H1 (cell line): ENCODE data around the gene FIS1. TPM values are rescaled to one million over a fixed set of nuclear protein-coding genes. Genes with fewer than 3 reads are reported as not detected.

Source experiments
- CTCF ChIA-PET: fragments of 300-600 bp; sonication (Branson Sonifier 250); formaldehyde crosslinking; loops from one replicate; lab custom pipeline; 2021; ENCODE audit not compliant: partially characterized antibody; lab: Charles Lee
- POLR2A ChIA-PET: fragments of 300-600 bp; sonication (Branson Sonifier 250); formaldehyde crosslinking; loops from one replicate; lab custom pipeline; 2021; ENCODE audit warnings: inconsistent platforms; ENCODE audit not compliant: partially characterized antibody; lab: Charles Lee
- DNase-seq, 2 experiments: peaks; one replicate each; pipeline versions ENCODE4 v3.0.0 to v3.0.0-alpha.2; 2010 to 2022; ENCODE audit warnings: low spot score in 2 of 2, low read depth in 1 of 2, mixed read lengths in 1 of 2
- FAIRE-seq: peaks from 2 replicates; lab custom pipeline; 2011; peaks lifted over from hg19 to GRCh38; lab: Jason Lieb, UNC
- H2AFZ ChIP-seq: 2 replicates; pipeline ENCODE4 v1.8.1; 2012; ENCODE audit warnings: low read length, inconsistent platforms
- H2AK5ac ChIP-seq: 2 replicates; pipeline ENCODE4 v1.6.1; 2013; ENCODE audit warnings: low read depth, low read length
- H2BK120ac ChIP-seq: replicated peaks from 2 replicates; pipeline ENCODE3; 2013; ENCODE audit warnings: low read depth, low read length, inconsistent platforms
- H2BK12ac ChIP-seq: 2 replicates; pipeline ENCODE4 v1.6.1; 2013; ENCODE audit warnings: low read depth, low read length
- H2BK15ac ChIP-seq: 2 replicates; pipeline ENCODE4 v1.6.1; 2013; ENCODE audit warnings: low read length
- H2BK20ac ChIP-seq: 2 replicates; pipeline ENCODE4 v1.6.1; 2013; ENCODE audit warnings: low read length
- H2BK5ac ChIP-seq: 2 replicates; pipeline ENCODE4 v1.6.1; 2013; ENCODE audit warnings: low read depth, low read length
- H3K14ac ChIP-seq: 2 replicates; pipeline ENCODE4 v1.6.1; 2013; ENCODE audit warnings: inconsistent platforms; ENCODE audit not compliant: insufficient read length
- H3K18ac ChIP-seq: 2 replicates; pipeline ENCODE4 v1.6.1; 2013; ENCODE audit warnings: low read length; ENCODE audit errors: extremely low read depth
- H3K23ac ChIP-seq: 2 replicates; pipeline ENCODE4 v1.6.1; 2013; ENCODE audit warnings: inconsistent platforms; ENCODE audit not compliant: insufficient read length
- H3K23me2 ChIP-seq: 2 replicates; pipeline ENCODE4 v1.6.1; 2013; ENCODE audit warnings: low read depth, low read length
- H3K27ac ChIP-seq: 2 replicates; pipeline ENCODE4 v1.6.1; 2011; ENCODE audit warnings: low read depth, low read length, inconsistent platforms
- H3K27me3 ChIP-seq, 4 experiments: replicated peaks in 1 of 4; 1 replicate in 1 of 4; 2 replicates in 3 of 4; pipeline versions ENCODE4 v1.6.1 to v1.8.1; 2011 to 2013; ENCODE audit warnings: low read length in 3 of 4, mild to moderate bottlenecking in 3 of 4, inconsistent platforms in 2 of 4, mixed read lengths in 2 of 4, moderate library complexity in 1 of 4; ENCODE audit not compliant: control insufficient read depth in 3 of 4, insufficient read depth in 3 of 4; ENCODE audit errors: extremely low read depth in 1 of 4
- H3K36me3 ChIP-seq, 4 experiments: 2 replicates each; pipeline versions ENCODE4 v1.6.1 to v1.8.1; 2011 to 2013; ENCODE audit warnings: mild to moderate bottlenecking in 4 of 4, low read length in 3 of 4, moderate library complexity in 2 of 4, control low read depth in 1 of 4, inconsistent platforms in 1 of 4; ENCODE audit not compliant: insufficient read depth in 4 of 4, control insufficient read depth in 2 of 4
- H3K4ac ChIP-seq: replicated peaks from 2 replicates; pipeline ENCODE3; 2013; ENCODE audit warnings: low read length, low read depth, mixed read lengths, inconsistent platforms; ENCODE audit not compliant: insufficient read length
- H3K4me1 ChIP-seq, 4 experiments: replicated peaks in 1 of 4; 1 replicate in 1 of 4; 2 replicates in 3 of 4; pipeline versions ENCODE4 v1.6.1 to v1.8.1; 2011 to 2013; ENCODE audit warnings: low read length in 3 of 4, inconsistent platforms in 2 of 4, mixed read lengths in 1 of 4; ENCODE audit not compliant: insufficient read depth in 4 of 4, control insufficient read depth in 3 of 4
- H3K4me2 ChIP-seq, 2 experiments: 2 replicates each; pipeline versions ENCODE4 v1.6.1 to v1.8.1; 2011 to 2013; ENCODE audit warnings: low read depth in 2 of 2, low read length in 2 of 2, control low read depth in 1 of 2, inconsistent platforms in 1 of 2, mild to moderate bottlenecking in 1 of 2; ENCODE audit not compliant: insufficient read depth in 1 of 2
- H3K4me3 ChIP-seq, 4 experiments: fragments of 200-600, 300-600 bp in 1 of 4; sonication (generic), shearing (Covaris generic), sonication (Bioruptor Twin) in 1 of 4; 2 replicates each; pipeline versions ENCODE4 v1.5.1 to v1.8.1; 2011 to 2016; ENCODE audit warnings: low read length in 4 of 4, low read depth in 3 of 4, control low read depth in 2 of 4, inconsistent platforms in 2 of 4, mild to moderate bottlenecking in 2 of 4, mixed read lengths in 1 of 4, moderate library complexity in 1 of 4; ENCODE audit not compliant: insufficient read depth in 2 of 4; ENCODE audit errors: extremely low read depth in 1 of 4
- H3K56ac ChIP-seq: replicated peaks from 2 replicates; pipeline ENCODE3; 2013; ENCODE audit warnings: low read depth, mild to moderate bottlenecking, mixed read lengths, low read length, inconsistent platforms; ENCODE audit not compliant: insufficient read length
- H3K79me1 ChIP-seq: 2 replicates; pipeline ENCODE4 v1.6.1; 2013; ENCODE audit warnings: low read depth, low read length, control low read depth
- H3K79me2 ChIP-seq, 2 experiments: 2 replicates each; pipeline versions ENCODE4 v1.6.1 to v1.8.1; 2012 to 2013; ENCODE audit warnings: low read length in 2 of 2, mild to moderate bottlenecking in 2 of 2, inconsistent platforms in 1 of 2; ENCODE audit not compliant: insufficient read depth in 2 of 2, control insufficient read depth in 1 of 2
- H3K9ac ChIP-seq, 4 experiments: replicated peaks in 1 of 4; 1 replicate in 1 of 4; 2 replicates in 3 of 4; pipeline versions ENCODE4 v1.6.1 to v1.8.1; 2011 to 2013; ENCODE audit warnings: low read depth in 3 of 4, low read length in 3 of 4, control low read depth in 2 of 4, mild to moderate bottlenecking in 2 of 4, moderate library complexity in 2 of 4, inconsistent platforms in 1 of 4; ENCODE audit errors: extremely low read depth in 1 of 4
- H3K9me3 ChIP-seq, 2 experiments: 2 replicates each; pipeline versions ENCODE4 v1.6.1 to v1.8.1; 2012 to 2013; ENCODE audit warnings: mild to moderate bottlenecking in 2 of 2, moderate library complexity in 2 of 2, control low read depth in 1 of 2, inconsistent platforms in 1 of 2, low read depth in 1 of 2, low read length in 1 of 2, mixed read lengths in 1 of 2; ENCODE audit not compliant: insufficient read depth in 2 of 2
- H4K20me1 ChIP-seq, 2 experiments: replicated peaks in 1 of 2; 2 replicates each; pipeline versions ENCODE3 to v1.8.1; 2011 to 2013; ENCODE audit warnings: inconsistent platforms in 2 of 2, low read length in 2 of 2, mild to moderate bottlenecking in 1 of 2; ENCODE audit not compliant: insufficient read depth in 2 of 2, control insufficient read depth in 1 of 2
- H4K5ac ChIP-seq: 2 replicates; pipeline ENCODE4 v1.6.1; 2013; ENCODE audit warnings: low read length, low read depth, mixed read lengths, inconsistent platforms; ENCODE audit not compliant: insufficient read length
- H4K8ac ChIP-seq: 2 replicates; pipeline ENCODE4 v1.8.0; 2013; ENCODE audit warnings: mild to moderate bottlenecking, moderate library complexity, low read length, inconsistent platforms; ENCODE audit not compliant: insufficient read depth; ENCODE audit errors: extremely low read depth
- H4K91ac ChIP-seq: replicated peaks from 2 replicates; pipeline ENCODE3; 2013; ENCODE audit warnings: low read length, mixed read lengths, inconsistent platforms; ENCODE audit not compliant: insufficient read length
- HDAC2 ChIP-seq, 2 experiments: fragments of 300-600 bp in 1 of 2; sonication (generic) in 1 of 2; IDR thresholded peaks; 2 replicates each; pipeline ENCODE4 v1.6.1; 2011 to 2012; ENCODE audit warnings: low read depth in 2 of 2, low read length in 2 of 2, mild to moderate bottlenecking in 2 of 2, moderate library complexity in 2 of 2, borderline replicate concordance in 1 of 2, inconsistent platforms in 1 of 2
- PHF8 ChIP-seq: fragments of 200-600 bp; sonication (generic); conservative IDR thresholded peaks from 2 replicates; pipeline ENCODE4 v1.7.1; 2012; ENCODE audit warnings: low read depth, mild to moderate bottlenecking, inconsistent platforms, low read length, moderate library complexity
- POLR2A ChIP-seq, 2 experiments: IDR thresholded peaks; 1 replicate in 1 of 2; 2 replicates in 1 of 2; pipeline ENCODE4 v1.6.1; 2011; ENCODE audit warnings: low read depth in 2 of 2, low read length in 2 of 2, mild to moderate bottlenecking in 2 of 2; ENCODE audit errors: control extremely low read depth in 1 of 2
- POU5F1 ChIP-seq: IDR thresholded peaks from 2 replicates; pipeline ENCODE4 v1.6.1; 2011; ENCODE audit warnings: low read depth, mild to moderate bottlenecking, low read length, moderate library complexity
- RAD21 ChIP-seq, 2 experiments: IDR thresholded peaks in 1 of 2; conservative IDR thresholded peaks in 1 of 2; 2 replicates each; pipeline ENCODE4 v1.6.1; 2011; ENCODE audit warnings: low read depth in 2 of 2, low read length in 2 of 2, improper control_type of control experiment in 1 of 2, inconsistent platforms in 1 of 2, mild to moderate bottlenecking in 1 of 2, moderate library complexity in 1 of 2
- RBBP5 ChIP-seq: IDR thresholded peaks from 2 replicates; pipeline ENCODE4 v1.7.1; 2012; ENCODE audit warnings: low read depth, mild to moderate bottlenecking, inconsistent platforms, low read length, moderate library complexity, borderline replicate concordance
- RNF2 ChIP-seq: fragments of 200-900, 300-1000 bp; sonication (generic); IDR thresholded peaks from 2 replicates; pipeline ENCODE4 v1.7.1; 2016; ENCODE audit warnings: borderline replicate concordance, low read depth, mild to moderate bottlenecking, antibody characterized with exemption, low read length; ENCODE audit not compliant: poor library complexity, severe bottlenecking; ENCODE audit errors: missing control alignments
- SIN3A ChIP-seq, 2 experiments: IDR thresholded peaks in 1 of 2; conservative IDR thresholded peaks in 1 of 2; 2 replicates each; pipeline ENCODE4 v1.6.1; 2011 to 2012; ENCODE audit warnings: low read length in 2 of 2, improper control_type of control experiment in 1 of 2, low read depth in 1 of 2, mild to moderate bottlenecking in 1 of 2
- TEAD4 ChIP-seq: IDR thresholded peaks from 2 replicates; pipeline ENCODE4 v1.6.1; 2012; ENCODE audit warnings: low read depth, low read length, inconsistent platforms, mixed read lengths
- WGBS, 2 experiments: shearing (Covaris generic) in 1 of 2; methylation state at CpG; one replicate each; pipeline versions ENCODE4 v1.1.6 to v1.1.7; 2013 to 2015; ENCODE audit warnings: low lambda C conversion rate in 2 of 2, mixed read lengths in 2 of 2, inconsistent platforms in 1 of 2, low coverage in 1 of 2, missing lambda C conversion rate in 1 of 2; ENCODE audit not compliant: insufficient replicate concordance in 2 of 2, insufficient coverage in 1 of 2, insufficient read length in 1 of 2; ENCODE audit errors: extremely low coverage in 1 of 2, missing lambda C conversion rate in 1 of 2; 5-methylcytosine and 5-hydroxymethylcytosine counted together
- polyA plus RNA-seq, 7 experiments: library from polyadenylated mRNA; depleted of rRNA in 3 of 7; stranded (reverse) in 5 of 7; unstranded in 2 of 7; fragments of >200 nt in 5 of 7; fragments of 200-250 nt in 2 of 7; gene quantifications; 1 replicate in 5 of 7; 2 replicates in 1 of 7; 4 replicates in 1 of 7; pipeline versions ENCODE4 v1.2.1 to v1.2.3, GENCODE V29; 2011 to 2013; ENCODE audit warnings: missing spikeins in 2 of 7, mixed read lengths in 2 of 7
- total RNA-seq: library from RNA; stranded (reverse); fragmentation: NEBNext Ultra II Directional; extraction: Animal tissue kit (Norgen Biotek cat#: 25700); gene quantifications from 2 replicates; pipeline ENCODE4 v1.2.1, GENCODE V29; 2021
- TF ChIP-seq, protein P1 (sequence below): IDR thresholded peaks from 2 replicates; pipeline ENCODE4 v1.6.1; 2012; ENCODE audit warnings: inconsistent platforms

The FIS1 gene
- total and polyA plus RNA-seq, 2 of the 8 experiments (the other 6 are each of a cell fraction or from before 2014, with no cell fraction given): 128 to 195 TPM

DNA sequence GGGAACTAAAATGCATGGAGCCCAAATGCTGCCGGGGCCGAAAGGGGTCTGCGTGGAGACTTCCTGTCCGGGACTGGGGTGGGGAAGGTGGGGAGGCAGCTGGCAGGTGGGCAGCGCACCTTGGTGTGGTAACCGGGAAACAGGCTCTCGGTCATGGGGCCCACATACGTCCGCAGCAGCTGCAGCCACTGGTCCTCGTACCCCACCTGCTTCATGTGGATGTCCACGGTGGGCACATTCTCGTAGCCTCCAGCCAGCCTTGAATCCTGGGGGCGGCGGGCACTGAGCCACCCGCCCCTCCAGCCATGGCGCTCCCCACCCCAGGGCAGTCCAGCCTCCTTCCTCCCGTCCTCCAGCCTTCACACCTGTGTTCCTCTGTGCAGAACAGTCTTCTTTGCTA, 37.4 kb downstream of the FIS1 start:
- Histone ChIP-seq H4K91ac (no peak overlapping the region), H3K23me2 (no peaks in the 10 kb centered on the region), H3K14ac (no peak overlapping the region), H2BK120ac (no peak overlapping the region), H3K56ac (no peak overlapping the region), H4K8ac (no peak overlapping the region), H2AFZ (no peak overlapping the region), H2AK5ac (no peak overlapping the region), H3K9ac (no peak overlapping the region), H3K27me3 (peaks cover 0 to 5% (median 1%) of the 10 kb centered on the region in 4 experiments; a peak in 4 of 7 replicates), H3K23ac (no peak overlapping the region), H3K4me3 (no peak overlapping the region), H4K5ac (no peak overlapping the region), H3K36me3 (no peaks in the 10 kb centered on the region; a peak in 3 of 8 replicates), H3K4ac (no peak overlapping the region), H3K79me2 (no peaks in the 10 kb centered on the region), H2BK5ac (no peak overlapping the region), H2BK20ac (no peak overlapping the region), H2BK15ac (no peak overlapping the region), H3K4me2 (no peak overlapping the region), H3K27ac (no peak overlapping the region), H3K4me1 (peaks cover 0 to 3% (median 0%) of the 10 kb centered on the region in 4 experiments; a peak in 1 of 7 replicates), H3K9me3 (no peaks in the 10 kb centered on the region), H4K20me1 (peaks cover 0 to 2% of the 10 kb centered on the region in 2 experiments), H3K79me1 (no peaks in the 10 kb centered on the region), H2BK12ac (no peak overlapping the region), H3K18ac (no peak overlapping the region; the same call in 1 of the 2 replicates)
- ChIA-PET POLR2A (interaction anchor here (0.8 to 1.8 kb wide), 7 partner anchors 9 to 87 kb away, joined by 3 to 7 read pairs (median 3); partner anchors contain the start of genes PLOD3 and ZNHIT1), CTCF (interaction anchor here (0.5 to 2.3 kb wide), 8 partner anchors 10 to 257 kb away, joined by 3 to 7 read pairs (median 4); partner anchors contain the start of genes PLOD3 and ZNHIT1)
- 93% methylated on average over 7 of the region's 17 CpGs; no CpG with 5 or more reads in 1 of the 2 experiments for WGBS, 2 experiments
- DNase-seq (no peak), FAIRE-seq (no peak)
- no peak for TF ChIP-seq PHF8
- no peak for TF ChIP-seq POU5F1
- no peak for TF ChIP-seq RNF2
- TF ChIP-seq TEAD4: no peak
- no peak for TF ChIP-seq HDAC2 (IDR thresholded peaks at IDR 0.05; ENCODE audit: borderline replicate concordance in 1 of 2, low read depth in 2 of 2, low read length in 2 of 2)
- no peak for TF ChIP-seq POLR2A (IDR thresholded peaks at IDR 0.05; ENCODE audit: control extremely low read depth in 1 of 2, low read depth in 2 of 2, low read length in 2 of 2)
- TF ChIP-seq RAD21 (IDR thresholded peaks at IDR 0.05 in 1 of 2, conservative IDR thresholded peaks at IDR 0.05 in 1 of 2; ENCODE audit: low read depth in 2 of 2, low read length in 2 of 2): no peak
- no peak for TF ChIP-seq SIN3A (conservative IDR thresholded peaks at IDR 0.05 in 1 of 2, IDR thresholded peaks at IDR 0.05 in 1 of 2; ENCODE audit: low read depth in 1 of 2, low read length in 2 of 2)
- TF ChIP-seq, protein P1, sequence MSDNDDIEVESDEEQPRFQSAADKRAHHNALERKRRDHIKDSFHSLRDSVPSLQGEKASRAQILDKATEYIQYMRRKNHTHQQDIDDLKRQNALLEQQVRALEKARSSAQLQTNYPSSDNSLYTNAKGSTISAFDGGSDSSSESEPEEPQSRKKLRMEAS: no peak
- no peak for TF ChIP-seq RBBP5
